GM23338 (cell line): ENCODE results near the gene PSG3. TPM values are rescaled to one million over a fixed set of nuclear protein-coding genes. Genes with fewer than 3 reads are reported as not detected.
"Not testable (repeated sequence)": the region's sequence is repeated elsewhere in the genome, so short reads cannot be mapped to it uniquely, and the experiment has no call there.

Source experiments
- ATAC-seq: fragments of 200-7000 bp; cut with Tn5 transposase; 3 replicates; pipeline ENCODE4 v1.9.1; 2020
- DNase-seq: peaks from one replicate; pipeline ENCODE4 v3.0.0-alpha.2; 2015; ENCODE audit warnings: low spot score
- H2AFZ ChIP-seq: fragments of 200-600 bp; sonication (generic); 2 replicates; pipeline ENCODE4 v1.8.0; 2016; ENCODE audit warnings: antibody characterized with exemption, mild to moderate bottlenecking, moderate library complexity
- H3F3A ChIP-seq: fragments of 200-600 bp; sonication (generic); replicated peaks from 2 replicates; pipeline ENCODE4 v1.8.0; 2017; ENCODE audit warnings: antibody characterized with exemption, mixed run types, low read depth
- H3K27ac ChIP-seq: fragments of 200-600 bp; sonication (generic); 2 replicates; pipeline ENCODE4 v1.6.1; 2016; ENCODE audit warnings: low read depth
- H3K27me3 ChIP-seq: fragments of 200-600 bp; sonication (generic); 2 replicates; pipeline ENCODE4 v1.8.0; 2016; ENCODE audit warnings: mild to moderate bottlenecking, mixed run types, moderate library complexity; ENCODE audit not compliant: insufficient read depth
- H3K36me3 ChIP-seq: fragments of 200-600 bp; sonication (generic); 2 replicates; pipeline ENCODE4 v1.8.0; 2016; ENCODE audit warnings: mild to moderate bottlenecking; ENCODE audit not compliant: insufficient read depth
- H3K4me1 ChIP-seq: fragments of 200-600 bp; sonication (generic); 2 replicates; pipeline ENCODE4 v1.8.0; 2016; ENCODE audit warnings: mild to moderate bottlenecking, moderate library complexity; ENCODE audit not compliant: insufficient read depth
- H3K4me2 ChIP-seq: fragments of 200-600 bp; sonication (generic); 2 replicates; pipeline ENCODE4 v1.7.1; 2017; ENCODE audit warnings: mixed run types
- H3K4me3 ChIP-seq: fragments of 200-600 bp; sonication (generic); 2 replicates; pipeline ENCODE4 v1.6.1; 2016; ENCODE audit warnings: mixed run types
- H3K79me2 ChIP-seq: fragments of 200-600 bp; sonication (generic); replicated peaks from 2 replicates; pipeline ENCODE4 v1.8.0; 2017; ENCODE audit warnings: mild to moderate bottlenecking; ENCODE audit not compliant: insufficient read depth
- H3K9me2 ChIP-seq: fragments of 200-600 bp; sonication (generic); 2 replicates; pipeline ENCODE4 v1.8.0; 2017; ENCODE audit not compliant: insufficient read depth
- H4K20me1 ChIP-seq: fragments of 200-600 bp; sonication (generic); replicated peaks from 2 replicates; pipeline ENCODE4 v1.8.0; 2017; ENCODE audit warnings: mild to moderate bottlenecking; ENCODE audit not compliant: insufficient read depth
- H3K27ac Mint-ChIP-seq: 2 replicates; pipeline ENCODE4 v1.8.0; 2020; ENCODE audit warnings: inconsistent platforms, mild to moderate bottlenecking, moderate library complexity, mixed read lengths
- H3K27me3 Mint-ChIP-seq: 3 replicates; pipeline ENCODE4 v1.8.0; 2022; ENCODE audit warnings: low read depth, mild to moderate bottlenecking, moderate library complexity, mixed read lengths, inconsistent platforms; ENCODE audit not compliant: insufficient read depth, poor library complexity
- H3K36me3 Mint-ChIP-seq: 3 replicates; pipeline ENCODE4 v1.8.0; 2021; ENCODE audit warnings: low read depth, mild to moderate bottlenecking, inconsistent platforms, moderate library complexity, mixed read lengths
- H3K4me1 Mint-ChIP-seq: 3 replicates; pipeline ENCODE4 v1.8.0; 2020; ENCODE audit warnings: mild to moderate bottlenecking, inconsistent platforms, mixed read lengths
- H3K4me3 Mint-ChIP-seq: 3 replicates; pipeline ENCODE4 v1.8.0; 2021; ENCODE audit warnings: moderate library complexity, mild to moderate bottlenecking, inconsistent platforms, mixed read lengths
- H3K9me3 Mint-ChIP-seq: 3 replicates; pipeline ENCODE4 v1.8.0; 2020; ENCODE audit warnings: moderate library complexity, mild to moderate bottlenecking, inconsistent platforms, mixed read lengths
- CREB1 ChIP-seq: fragments of 250-450 bp; sonication (Bioruptor Pico); IDR thresholded peaks from 2 replicates; pipeline ENCODE4 v1.5.0; 2020; ENCODE audit warnings: low read depth, mild to moderate bottlenecking, moderate library complexity
- ETS1 ChIP-seq: IDR thresholded peaks from 2 replicates; pipeline ENCODE4 v1.6.1; 2016; ENCODE audit warnings: antibody characterized with exemption
- EZH2phosphoT487 ChIP-seq: fragments of 200-600 bp; sonication (generic); IDR thresholded peaks from one replicate; pipeline ENCODE4 v1.8.1; 2018; ENCODE audit warnings: antibody characterized with exemption; ENCODE audit not compliant: unreplicated experiment
- POLR2AphosphoS5 ChIP-seq: IDR thresholded peaks from 2 replicates; pipeline ENCODE4 v1.6.1; 2016; ENCODE audit warnings: antibody characterized with exemption, low read depth
- REST ChIP-seq: IDR thresholded peaks from one replicate; pipeline ENCODE4 v1.6.1; 2018; ENCODE audit warnings: antibody characterized with exemption; ENCODE audit not compliant: unreplicated experiment
- STAT1 ChIP-seq: IDR thresholded peaks from one replicate; pipeline ENCODE4 v1.6.1; 2016; ENCODE audit warnings: antibody characterized with exemption; ENCODE audit not compliant: unreplicated experiment
- ZNF114 ChIP-seq: fragments of 250-450 bp; sonication (Bioruptor Pico); IDR thresholded peaks from 2 replicates; pipeline ENCODE4 v1.5.0; 2020; ENCODE audit warnings: mild to moderate bottlenecking, moderate library complexity
- polyA plus RNA-seq: library from polyadenylated mRNA; unstranded; fragments of >200 nt; fragmentation: Nextera tagmentation; extraction: Ambion mirVana; gene quantifications from 2 replicates; pipeline ENCODE4 v1.2.1, GENCODE V29; 2016
- total RNA-seq: library from RNA; depleted of rRNA; stranded (reverse); fragments of >200 nt; shearing (Covaris generic); gene quantifications from 2 replicates; pipeline ENCODE4 v1.2.3, GENCODE V29; 2014
- TF ChIP-seq, protein P1 (sequence below), 2 experiments: fragments of 200-600 bp in 1 of 2; sonication (generic) in 1 of 2; conservative IDR thresholded peaks; 2 replicates each; pipeline versions ENCODE4 v1.5.1 to v1.6.1; 2016 to 2017; ENCODE audit warnings: antibody characterized with exemption in 2 of 2, low read depth in 2 of 2, mild to moderate bottlenecking in 2 of 2, moderate library complexity in 1 of 2

The PSG3 gene
- total and polyA plus RNA-seq, 2 experiments from 2014 or later = not detected

DNA sequence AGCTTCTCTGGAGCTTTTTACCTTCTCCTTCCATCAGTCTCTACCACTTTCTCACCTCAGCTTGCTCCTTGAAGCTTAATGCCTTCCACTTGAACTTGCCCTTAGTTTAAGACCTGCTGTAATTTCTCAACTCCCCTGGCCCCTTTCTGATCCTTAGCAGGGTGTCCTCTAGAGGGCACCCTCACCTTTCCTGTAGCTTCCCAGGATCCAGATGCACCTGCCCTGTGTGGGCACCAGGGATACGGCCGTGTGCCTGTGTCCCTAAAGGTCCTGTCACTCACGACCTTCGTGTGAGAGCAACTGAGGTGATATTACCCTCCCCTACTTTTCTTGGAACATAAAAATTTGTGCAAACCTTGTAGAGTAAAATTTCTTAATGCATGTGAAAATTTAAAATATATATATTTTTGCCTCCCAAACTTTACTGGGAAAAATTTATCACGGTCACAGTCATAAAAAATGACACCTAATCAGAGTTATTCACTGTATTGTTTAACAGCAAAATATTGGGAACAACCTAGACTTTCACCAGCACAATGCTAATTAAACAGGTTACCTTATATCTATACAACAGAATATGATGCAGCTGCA lies 46.4 kb downstream of the PSG3 start:
- Mint-ChIP-seq H3K27me3 (peaks cover 3% of the 10 kb centered on the region), H3K4me3 (no peak overlapping the region), H3K36me3 (peaks cover 7% of the 10 kb centered on the region; the same call in 1 of the 3 replicates), H3K27ac (no peak overlapping the region), H3K9me3 (peaks cover 85% of the 10 kb centered on the region), H3K4me1 (no peaks in the 10 kb centered on the region)
- H3K79me2 ChIP-seq = no peaks in the 10 kb centered on the region
- no peaks in the 10 kb centered on the region for H3K36me3 ChIP-seq
- H3K4me2 ChIP-seq = no peak overlapping the region
- no peaks in the 10 kb centered on the region for H3K4me1 ChIP-seq
- H4K20me1 ChIP-seq = no peaks in the 10 kb centered on the region
- H3K4me3 ChIP-seq = no peak overlapping the region
- no peak overlapping the region for H3K27ac ChIP-seq
- H3K9me2 ChIP-seq = no peaks in the 10 kb centered on the region
- ATAC-seq (peak; percentile 97), DNase-seq (peak; percentile 86)
- TF ChIP-seq STAT1 = no peak
- no peak for TF ChIP-seq ETS1
- TF ChIP-seq, protein P1, sequence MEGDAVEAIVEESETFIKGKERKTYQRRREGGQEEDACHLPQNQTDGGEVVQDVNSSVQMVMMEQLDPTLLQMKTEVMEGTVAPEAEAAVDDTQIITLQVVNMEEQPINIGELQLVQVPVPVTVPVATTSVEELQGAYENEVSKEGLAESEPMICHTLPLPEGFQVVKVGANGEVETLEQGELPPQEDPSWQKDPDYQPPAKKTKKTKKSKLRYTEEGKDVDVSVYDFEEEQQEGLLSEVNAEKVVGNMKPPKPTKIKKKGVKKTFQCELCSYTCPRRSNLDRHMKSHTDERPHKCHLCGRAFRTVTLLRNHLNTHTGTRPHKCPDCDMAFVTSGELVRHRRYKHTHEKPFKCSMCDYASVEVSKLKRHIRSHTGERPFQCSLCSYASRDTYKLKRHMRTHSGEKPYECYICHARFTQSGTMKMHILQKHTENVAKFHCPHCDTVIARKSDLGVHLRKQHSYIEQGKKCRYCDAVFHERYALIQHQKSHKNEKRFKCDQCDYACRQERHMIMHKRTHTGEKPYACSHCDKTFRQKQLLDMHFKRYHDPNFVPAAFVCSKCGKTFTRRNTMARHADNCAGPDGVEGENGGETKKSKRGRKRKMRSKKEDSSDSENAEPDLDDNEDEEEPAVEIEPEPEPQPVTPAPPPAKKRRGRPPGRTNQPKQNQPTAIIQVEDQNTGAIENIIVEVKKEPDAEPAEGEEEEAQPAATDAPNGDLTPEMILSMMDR (conservative IDR thresholded peaks at IDR 0.05; ENCODE audit: low read depth in 2 of 2) = peak; percentile 88 to 90
- TF ChIP-seq REST = no peak
- no peak for TF ChIP-seq CREB1
- no peak for TF ChIP-seq POLR2AphosphoS5
- no peak for TF ChIP-seq ZNF114
- H2AFZ ChIP-seq = no peak overlapping the region
- no peaks in the 10 kb centered on the region for H3F3A ChIP-seq
- H3K27me3 ChIP-seq = no peaks in the 10 kb centered on the region

DNA sequence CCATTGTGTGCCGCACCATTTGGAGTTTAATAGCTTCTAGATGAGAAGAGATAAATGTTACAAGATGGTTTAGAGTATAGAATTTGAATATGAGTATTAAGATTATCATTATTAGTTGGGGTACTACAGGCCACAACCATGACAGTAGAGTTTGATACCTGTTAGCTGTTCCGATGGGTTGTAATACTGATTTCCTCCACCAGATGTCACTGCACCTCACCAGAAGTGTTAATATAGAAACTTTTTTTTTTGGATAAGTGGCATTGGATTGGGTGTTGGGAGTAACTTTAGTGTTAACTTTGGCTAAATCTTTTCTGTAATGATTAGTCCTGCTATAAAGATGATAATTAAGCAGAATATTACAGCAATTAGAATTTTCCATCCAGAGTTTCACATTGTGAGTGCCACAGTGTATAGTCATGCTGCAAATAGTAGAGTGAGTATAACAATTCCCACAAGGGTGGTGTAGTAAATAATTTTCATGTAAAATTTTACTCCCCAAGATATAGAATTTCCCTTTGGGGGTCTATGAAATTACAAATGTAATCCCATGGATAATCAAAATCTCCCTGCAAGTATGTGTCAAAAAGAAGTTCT lies 56.3 kb downstream of the PSG3 start:
- H4K20me1 ChIP-seq = no peaks in the 10 kb centered on the region
- Mint-ChIP-seq H3K4me3 (no peak overlapping the region), H3K4me1 (no peaks in the 10 kb centered on the region), H3K27ac (no peak overlapping the region), H3K36me3 (peaks cover 20% of the 10 kb centered on the region; the same call in 2 of the 3 replicates), H3K27me3 (peaks cover under 1% of the 10 kb centered on the region), H3K9me3 (peaks cover 91% of the 10 kb centered on the region)
- H3K4me3 ChIP-seq = no peak overlapping the region
- no peaks in the 10 kb centered on the region for H3K27me3 ChIP-seq
- H3K4me1 ChIP-seq = no peaks in the 10 kb centered on the region
- peaks cover 6% of the 10 kb centered on the region; the same call in 1 of the 2 replicates for H3K36me3 ChIP-seq
- H3K9me2 ChIP-seq = no peaks in the 10 kb centered on the region
- no peak overlapping the region for H3K27ac ChIP-seq
- DNase-seq (peak; percentile 61), ATAC-seq (no peak)
- TF ChIP-seq EZH2phosphoT487 = no peak
- TF ChIP-seq, protein P1 (conservative IDR thresholded peaks at IDR 0.05; ENCODE audit: low read depth in 2 of 2) = peak; percentile 57 to 91
- H3K79me2 ChIP-seq = no peaks in the 10 kb centered on the region
- no peaks in the 10 kb centered on the region for H3F3A ChIP-seq
- no peak overlapping the region for H3K4me2 ChIP-seq
- no peak overlapping the region for H2AFZ ChIP-seq

- H3K27me3 Mint-ChIP-seq, H4K20me1 ChIP-seq, H3K27me3 ChIP-seq, H3K4me2 ChIP-seq, H3K27ac Mint-ChIP-seq, ATAC-seq, H3K4me1 Mint-ChIP-seq, H3K4me3 Mint-ChIP-seq, DNase-seq, H3F3A ChIP-seq, H3K36me3 ChIP-seq, H3K9me2 ChIP-seq, H3K4me3 ChIP-seq, H2AFZ ChIP-seq, H3K4me1 ChIP-seq, H3K27ac ChIP-seq, H3K79me2 ChIP-seq: not testable (repeated sequence)
- Mint-ChIP-seq H3K36me3 (peaks cover 16% of the 10 kb centered on the region), H3K9me3 (peaks cover 76% of the 10 kb centered on the region)
Measured at GRCh38 chr19:42676326-42676725, 64.0 kb downstream of the PSG3 start.
